Right forelimb (tissue), 1 donor: ENCODE measurements around the gene HTT.

ENCODE experiments used
- DNase-seq: peaks from one replicate; pipeline ENCODE4 v3.0.0-alpha.2; 2018

HTT gene

DNA sequence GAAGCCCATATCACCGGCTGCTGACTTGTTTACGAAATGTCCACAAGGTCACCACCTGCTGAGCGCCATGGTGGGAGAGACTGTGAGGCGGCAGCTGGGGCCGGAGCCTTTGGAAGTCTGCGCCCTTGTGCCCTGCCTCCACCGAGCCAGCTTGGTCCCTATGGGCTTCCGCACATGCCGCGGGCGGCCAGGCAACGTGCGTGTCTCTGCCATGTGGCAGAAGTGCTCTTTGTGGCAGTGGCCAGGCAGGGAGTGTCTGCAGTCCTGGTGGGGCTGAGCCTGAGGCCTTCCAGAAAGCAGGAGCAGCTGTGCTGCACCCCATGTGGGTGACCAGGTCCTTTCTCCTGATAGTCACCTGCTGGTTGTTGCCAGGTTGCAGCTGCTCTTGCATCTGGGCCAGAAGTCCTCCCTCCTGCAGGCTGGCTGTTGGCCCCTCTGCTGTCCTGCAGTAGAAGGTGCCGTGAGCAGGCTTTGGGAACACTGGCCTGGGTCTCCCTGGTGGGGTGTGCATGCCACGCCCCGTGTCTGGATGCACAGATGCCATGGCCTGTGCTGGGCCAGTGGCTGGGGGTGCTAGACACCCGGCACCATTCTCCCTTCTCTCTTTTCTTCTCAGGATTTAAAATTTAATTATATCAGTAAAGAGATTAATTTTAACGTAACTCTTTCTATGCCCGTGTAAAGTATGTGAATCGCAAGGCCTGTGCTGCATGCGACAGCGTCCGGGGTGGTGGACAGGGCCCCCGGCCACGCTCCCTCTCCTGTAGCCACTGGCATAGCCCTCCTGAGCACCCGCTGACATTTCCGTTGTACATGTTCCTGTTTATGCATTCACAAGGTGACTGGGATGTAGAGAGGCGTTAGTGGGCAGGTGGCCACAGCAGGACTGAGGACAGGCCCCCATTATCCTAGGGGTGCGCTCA, 165.8 kb downstream of the HTT start:
- DNase-seq, result no peak

DNA sequence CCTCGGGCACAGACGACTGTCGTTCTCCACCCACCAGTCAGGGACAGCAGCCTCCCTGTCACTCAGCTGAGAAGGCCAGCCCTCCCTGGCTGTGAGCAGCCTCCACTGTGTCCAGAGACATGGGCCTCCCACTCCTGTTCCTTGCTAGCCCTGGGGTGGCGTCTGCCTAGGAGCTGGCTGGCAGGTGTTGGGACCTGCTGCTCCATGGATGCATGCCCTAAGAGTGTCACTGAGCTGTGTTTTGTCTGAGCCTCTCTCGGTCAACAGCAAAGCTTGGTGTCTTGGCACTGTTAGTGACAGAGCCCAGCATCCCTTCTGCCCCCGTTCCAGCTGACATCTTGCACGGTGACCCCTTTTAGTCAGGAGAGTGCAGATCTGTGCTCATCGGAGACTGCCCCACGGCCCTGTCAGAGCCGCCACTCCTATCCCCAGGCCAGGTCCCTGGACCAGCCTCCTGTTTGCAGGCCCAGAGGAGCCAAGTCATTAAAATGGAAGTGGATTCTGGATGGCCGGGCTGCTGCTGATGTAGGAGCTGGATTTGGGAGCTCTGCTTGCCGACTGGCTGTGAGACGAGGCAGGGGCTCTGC, 166.5 kb downstream of the HTT start:
- no peak for DNase-seq

DNA sequence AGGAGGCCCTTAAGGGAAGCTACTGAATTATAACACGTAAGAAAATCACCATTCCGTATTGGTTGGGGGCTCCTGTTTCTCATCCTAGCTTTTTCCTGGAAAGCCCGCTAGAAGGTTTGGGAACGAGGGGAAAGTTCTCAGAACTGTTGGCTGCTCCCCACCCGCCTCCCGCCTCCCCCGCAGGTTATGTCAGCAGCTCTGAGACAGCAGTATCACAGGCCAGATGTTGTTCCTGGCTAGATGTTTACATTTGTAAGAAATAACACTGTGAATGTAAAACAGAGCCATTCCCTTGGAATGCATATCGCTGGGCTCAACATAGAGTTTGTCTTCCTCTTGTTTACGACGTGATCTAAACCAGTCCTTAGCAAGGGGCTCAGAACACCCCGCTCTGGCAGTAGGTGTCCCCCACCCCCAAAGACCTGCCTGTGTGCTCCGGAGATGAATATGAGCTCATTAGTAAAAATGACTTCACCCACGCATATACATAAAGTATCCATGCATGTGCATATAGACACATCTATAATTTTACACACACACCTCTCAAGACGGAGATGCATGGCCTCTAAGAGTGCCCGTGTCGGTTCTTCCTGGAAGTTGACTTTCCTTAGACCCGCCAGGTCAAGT, 167.5 kb downstream of the HTT start:
- peak; percentile 82 for DNase-seq

DNA sequence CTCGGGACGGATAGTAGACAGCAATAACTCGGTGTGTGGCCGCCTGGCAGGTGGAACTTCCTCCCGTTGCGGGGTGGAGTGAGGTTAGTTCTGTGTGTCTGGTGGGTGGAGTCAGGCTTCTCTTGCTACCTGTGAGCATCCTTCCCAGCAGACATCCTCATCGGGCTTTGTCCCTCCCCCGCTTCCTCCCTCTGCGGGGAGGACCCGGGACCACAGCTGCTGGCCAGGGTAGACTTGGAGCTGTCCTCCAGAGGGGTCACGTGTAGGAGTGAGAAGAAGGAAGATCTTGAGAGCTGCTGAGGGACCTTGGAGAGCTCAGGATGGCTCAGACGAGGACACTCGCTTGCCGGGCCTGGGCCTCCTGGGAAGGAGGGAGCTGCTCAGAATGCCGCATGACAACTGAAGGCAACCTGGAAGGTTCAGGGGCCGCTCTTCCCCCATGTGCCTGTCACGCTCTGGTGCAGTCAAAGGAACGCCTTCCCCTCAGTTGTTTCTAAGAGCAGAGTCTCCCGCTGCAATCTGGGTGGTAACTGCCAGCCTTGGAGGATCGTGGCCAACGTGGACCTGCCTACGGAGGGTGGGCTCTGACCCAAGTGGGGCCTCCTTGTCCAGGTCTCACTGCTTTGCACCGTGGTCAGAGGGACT, 168.8 kb downstream of the HTT start:
- no peak for DNase-seq

DNA sequence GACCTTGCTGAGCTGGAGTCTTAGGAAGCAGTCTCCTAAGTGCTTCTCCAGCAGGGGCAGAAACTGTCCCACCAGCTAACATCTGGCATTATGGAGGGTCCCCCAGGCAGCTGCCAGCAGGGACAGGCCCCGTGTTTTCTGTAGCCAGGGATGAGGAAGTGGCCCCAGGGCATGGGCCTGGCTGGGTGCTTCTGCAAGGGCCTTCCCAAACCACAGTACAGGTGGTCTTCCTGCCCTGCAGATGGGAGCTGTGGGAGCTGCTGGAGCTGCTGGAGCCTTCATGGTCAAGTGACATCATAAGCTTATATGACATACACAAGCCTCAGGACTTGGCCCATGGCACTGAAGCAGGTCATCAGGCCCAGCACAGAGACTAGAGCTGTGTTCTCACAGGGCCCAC, 169.5 kb downstream of the HTT start:
- DNase-seq, result no peak

DNA sequence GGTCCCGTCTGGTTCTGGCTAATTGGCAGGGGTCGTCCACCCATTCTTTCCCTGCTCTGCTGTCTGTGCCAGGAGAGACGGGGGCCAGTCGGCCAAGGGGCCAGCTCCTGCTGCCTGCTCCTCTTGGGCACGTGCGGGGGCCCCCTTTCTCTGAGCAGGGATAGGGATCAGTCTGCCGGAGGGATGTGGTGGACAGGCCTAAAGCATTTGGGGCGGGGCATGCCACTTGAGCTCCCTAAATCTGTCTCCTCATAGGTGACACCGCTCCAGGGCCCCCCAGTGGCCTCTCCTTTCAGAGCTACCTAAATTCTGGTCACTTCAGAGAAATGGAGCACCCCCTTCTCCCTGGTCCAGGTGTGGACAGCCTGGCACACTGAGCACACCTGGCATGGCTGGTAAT, 170.3 kb downstream of the HTT start:
- no peak for DNase-seq

DNA sequence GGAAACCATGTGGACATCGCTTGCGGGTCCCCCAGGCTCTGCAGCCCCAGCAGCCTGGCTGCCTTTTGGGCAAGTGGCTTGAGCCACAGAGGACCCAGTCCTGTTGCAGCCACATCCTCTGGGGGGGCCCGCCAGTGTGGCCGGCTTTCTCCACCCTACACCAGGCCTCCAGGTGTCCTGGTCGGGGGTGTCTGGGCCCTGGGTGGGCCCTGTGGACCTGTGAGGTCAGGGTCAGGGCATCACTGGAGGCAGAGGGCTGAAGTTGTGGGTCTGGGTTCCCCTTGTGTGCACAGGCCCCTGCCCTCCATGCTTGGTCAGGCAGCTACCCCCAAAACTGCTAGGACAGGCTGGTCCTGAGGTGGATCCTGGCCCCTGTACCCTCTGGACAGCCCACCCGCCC, 171.2 kb downstream of the HTT start:
- no peak for DNase-seq

DNA sequence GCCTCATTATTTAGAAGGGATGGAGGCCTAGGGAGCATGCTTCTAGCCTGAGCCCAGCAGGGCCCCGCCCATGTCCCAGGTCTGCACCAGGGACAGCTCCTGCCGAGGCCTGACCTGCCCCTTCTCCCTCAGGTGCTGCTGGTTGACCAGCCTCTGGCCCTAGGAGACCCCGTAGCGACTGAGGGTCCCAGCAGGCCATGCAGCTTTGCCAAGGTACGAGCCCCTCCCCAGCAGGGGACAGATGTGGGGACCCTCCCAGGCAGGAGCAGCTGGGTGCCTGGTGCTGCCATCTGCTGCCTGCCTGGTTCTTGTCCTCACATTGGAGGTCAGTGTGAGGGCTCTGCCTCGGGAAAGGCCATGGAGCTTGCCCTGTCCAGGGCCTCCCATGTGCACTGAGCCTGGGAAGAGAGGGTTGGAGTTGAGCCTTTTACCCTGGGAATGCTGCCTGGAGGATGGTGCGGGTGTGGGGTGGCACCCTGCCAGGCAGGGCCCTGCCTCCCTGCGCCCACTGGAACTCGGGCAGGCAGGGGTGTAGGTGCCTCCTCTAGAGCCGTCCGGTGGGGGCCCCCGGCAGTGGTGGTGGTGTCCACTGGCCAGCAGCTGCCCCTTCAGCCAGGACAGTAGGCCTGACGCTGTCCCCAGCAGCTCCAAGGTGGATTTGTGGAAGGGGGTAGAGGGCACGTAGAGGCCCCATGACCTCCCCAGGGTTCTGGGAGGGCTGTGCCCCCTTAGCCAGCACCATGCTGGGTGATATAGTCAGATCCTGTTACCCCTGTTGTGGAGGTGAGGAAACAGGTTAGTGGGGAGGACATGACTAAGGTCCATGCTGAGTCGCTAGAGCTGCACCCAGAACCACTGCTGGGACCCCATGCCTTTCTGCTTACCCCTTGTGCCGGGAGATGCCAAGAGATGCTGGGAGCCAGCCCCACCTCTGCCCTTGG, 172.2 kb downstream of the HTT start:
- no peak for DNase-seq

DNA sequence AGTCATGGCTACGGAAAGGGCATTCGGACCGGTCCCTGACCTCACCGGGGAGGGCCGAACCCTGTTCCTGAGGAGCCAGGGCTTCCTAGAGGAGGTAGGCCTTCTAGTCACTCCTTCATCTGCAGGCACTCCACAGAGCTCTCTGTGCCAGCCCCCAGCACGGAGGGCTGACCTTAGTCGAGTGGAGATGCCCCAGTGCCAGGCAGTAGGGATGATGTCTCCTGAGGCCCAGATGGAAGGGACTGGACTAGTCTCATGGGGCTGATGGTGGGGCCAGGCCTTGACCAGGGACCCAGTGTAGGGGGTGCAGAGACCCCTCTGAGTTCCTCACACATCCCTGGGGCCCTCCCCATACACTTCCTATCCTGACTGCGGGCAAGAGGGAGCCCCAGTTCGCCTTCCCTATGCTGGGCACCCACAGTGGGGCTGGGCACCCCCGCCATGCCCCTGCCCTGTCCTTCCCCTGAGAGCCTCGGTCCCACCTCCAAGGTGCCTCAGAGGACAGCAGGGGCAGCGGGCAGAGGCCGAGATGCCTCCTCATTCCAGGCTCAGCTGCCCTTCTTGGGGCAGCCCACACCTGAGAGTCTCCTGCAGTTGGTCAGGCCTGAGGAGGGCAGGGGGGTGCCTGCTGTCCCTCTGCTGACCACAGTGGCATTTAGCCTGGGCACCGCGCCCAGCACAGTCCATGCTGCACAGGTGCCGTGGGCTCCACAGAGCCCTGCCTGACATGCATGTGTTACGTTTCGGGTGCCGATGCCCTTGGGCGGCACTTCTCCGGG, 173.1 kb downstream of the HTT start:
- no peak for DNase-seq

DNA sequence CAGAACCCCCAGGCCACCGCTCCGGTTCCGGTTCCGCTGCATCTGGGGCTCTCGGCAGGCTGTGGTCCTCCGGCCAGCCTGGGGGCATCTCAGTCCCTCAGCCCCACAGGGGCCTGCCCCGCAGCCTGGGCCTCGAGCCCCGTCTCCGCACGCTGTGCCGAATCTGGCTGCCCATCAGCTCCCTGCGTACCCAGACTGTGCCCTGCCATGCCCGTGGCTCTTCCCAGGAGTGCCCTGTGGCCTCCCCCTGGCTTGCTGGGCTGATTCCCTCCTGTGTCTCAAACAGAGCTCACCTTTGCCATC, 173.6 kb downstream of the HTT start:
- DNase-seq, result no peak

DNA sequence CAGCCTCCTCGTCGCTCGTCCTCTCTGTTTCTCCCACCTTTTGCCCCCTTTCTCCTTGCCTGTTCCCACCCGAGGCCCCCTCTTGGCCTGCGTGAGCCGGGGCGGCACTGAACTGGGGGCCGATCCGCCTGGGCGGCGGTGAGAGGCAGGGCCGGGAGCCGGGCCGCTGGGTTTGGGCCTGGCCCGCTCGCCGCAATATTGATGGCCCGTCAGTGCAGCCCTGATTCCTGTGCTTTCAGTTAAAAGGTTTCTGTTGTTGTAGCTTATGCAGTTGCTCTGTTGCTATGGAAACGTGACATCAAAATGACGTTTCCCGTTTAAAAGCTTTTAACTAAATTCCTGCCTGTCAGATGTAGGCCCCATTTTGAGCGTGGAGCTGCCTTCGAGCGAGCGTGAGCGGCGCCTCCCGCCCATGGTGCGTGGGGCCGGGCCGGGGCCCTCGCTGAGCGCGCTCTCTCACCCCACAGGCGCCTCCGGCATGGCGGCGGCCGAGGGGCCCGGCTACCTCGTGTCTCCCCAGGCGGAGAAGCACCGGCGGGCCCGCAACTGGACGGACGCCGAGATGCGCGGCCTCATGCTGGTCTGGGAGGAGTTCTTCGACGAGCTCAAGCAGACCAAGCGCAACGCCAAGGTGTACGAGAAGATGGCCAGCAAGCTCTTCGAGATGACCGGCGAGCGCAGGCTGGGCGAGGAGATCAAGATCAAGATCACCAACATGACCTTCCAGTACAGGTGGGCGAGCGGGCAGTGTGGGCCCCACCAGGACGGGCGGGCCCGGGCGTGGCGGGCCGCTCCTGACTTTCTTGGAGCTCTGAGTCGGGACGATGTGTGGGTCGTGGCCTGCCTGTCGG, 174.6 kb downstream of the HTT start, which contains the start of gene MSANTD1:
TSS of gene MSANTD1 (plus strand) at position 349 of the 851 bp plus-strand sequence. CDS start at position 413, 64 bp downstream.
- no peak for DNase-seq

DNA sequence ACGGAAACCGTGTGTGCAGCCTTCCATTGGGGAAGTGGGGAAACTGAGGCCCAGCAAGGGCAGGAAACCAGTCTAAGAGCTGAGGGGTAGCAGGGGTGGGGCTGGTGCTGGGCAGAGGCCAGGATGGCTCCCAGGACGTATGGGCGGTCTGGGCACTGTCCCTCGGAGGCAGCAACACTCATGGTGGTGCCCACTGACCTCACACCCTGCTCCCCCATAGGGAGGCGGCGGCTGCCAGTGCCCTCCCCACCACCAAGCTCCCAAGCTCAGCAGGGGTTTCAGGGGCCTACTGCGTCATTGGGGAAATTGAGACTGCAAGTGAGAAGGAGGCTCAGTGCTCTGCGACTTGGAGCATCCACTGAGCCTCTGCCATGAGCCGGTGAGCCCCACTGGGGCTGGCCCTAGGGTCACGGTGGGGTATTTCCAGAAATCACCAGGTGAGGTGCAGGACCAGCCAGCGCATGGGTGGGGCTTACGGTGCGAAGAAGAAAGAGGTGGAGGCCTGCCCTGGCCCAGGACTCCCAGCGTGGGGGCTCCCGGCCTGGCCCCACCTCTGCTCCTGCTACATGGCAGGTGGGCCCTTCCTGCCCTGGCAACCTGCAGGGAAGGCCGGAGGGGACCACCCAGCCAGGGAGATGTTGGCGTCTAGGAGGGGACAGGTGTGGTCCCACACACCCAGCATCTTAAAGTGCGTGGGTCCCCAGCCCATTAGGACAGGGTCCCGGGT, 175.4 kb downstream of the HTT start:
- DNase-seq, result no peak

DNA sequence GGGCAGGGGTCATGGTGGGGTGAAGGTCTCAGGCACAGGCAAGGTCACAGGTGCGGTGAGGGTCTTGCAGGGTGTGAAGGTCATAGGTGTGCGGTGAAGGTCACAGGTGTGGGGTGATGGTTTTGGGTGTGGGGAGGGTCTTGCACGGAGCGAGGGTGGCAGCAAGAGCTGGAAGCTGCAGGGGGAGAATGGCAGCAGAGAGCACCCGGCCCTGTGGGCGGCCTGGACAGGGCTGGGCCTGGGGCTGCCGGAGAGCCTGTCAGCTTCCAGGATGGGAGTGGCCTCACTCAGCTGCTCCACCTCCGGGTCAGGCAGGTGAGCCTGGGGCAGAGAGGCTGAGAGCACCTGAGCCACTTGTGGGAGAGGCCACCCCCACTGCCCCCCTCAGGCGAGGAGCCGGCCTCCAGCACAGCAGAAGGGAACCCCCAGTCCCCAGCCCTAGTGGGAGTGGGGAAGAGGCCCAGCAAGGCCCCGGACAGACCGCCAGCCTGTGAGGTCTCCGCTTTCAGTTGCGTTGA, 176.0 kb downstream of the HTT start:
- peak; percentile 38 for DNase-seq

DNA sequence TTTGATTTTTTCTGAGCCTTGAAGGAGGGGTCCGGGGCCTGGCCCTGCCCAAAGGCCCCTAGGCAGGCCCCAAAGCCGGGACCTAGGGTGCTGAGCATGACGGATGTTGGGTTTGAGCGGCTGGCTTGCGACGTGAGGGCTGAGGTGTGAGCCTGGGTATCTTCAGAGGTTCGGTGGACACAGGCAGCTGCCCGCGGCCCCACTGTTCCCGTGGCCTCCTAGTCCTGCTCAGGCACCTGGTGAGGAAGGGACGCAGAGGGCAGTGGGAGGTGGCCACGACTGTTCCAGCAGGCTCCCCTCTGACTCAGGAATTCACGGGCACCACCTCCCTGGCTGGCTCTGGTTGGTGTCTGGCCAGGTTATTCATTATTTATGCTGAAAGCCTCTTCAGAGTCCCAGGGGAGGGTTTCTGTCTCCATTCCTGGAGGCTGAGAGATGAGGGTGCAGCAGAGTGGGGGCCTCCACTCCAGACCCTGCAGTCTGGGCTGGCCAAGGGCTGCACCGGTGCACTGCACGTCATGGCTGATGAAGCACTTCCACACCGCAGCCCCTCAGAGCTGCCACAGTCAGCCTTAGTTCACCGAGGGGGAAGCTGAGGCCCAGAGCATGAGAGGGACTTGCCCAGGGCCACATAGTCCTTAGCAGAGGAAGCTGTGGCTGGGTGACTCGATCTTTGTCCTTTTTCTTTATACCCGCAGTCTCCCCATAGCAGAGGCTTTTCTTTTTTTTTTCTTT, 176.6 kb downstream of the HTT start:
- DNase-seq, result peak; percentile 40

DNA sequence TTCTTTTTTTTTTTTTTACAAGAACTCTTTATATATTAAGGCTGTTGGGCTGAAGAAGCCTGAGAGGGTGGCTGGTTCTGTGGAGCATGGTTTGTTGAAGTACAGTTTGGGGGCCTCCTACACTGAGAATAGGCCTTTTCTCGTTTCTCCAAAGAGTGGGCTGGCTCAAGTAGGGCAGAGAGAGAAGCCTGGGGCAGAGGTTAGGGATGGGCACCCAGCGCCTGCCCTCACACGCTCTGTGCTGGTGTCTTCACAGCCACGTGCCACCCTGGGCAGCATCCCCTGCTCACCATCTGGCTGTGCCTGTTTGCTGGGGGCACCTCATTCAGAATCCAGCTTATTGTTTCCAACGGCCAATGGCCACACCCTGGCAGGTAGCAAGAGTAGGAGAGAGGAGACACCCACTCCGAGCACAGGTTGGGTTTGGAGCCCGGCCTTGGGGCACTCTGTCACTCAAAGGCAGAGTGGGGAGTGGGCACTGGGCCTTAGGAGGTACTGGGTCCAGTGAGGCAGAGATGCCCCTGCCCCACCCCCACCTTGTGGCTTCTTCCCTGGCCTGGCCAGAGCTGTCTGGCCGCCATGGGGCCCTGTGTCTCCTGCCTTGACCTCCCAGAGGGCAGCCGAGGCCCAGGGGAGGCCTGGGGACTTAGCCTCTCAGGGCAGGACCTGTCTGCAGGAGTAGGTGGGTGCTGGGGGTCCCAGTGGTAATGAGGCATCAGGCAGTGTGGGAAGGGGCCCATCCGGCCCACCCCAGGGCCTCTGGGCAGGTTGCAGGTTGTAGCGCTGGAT, 177.4 kb downstream of the HTT start:
- no peak for DNase-seq

DNA sequence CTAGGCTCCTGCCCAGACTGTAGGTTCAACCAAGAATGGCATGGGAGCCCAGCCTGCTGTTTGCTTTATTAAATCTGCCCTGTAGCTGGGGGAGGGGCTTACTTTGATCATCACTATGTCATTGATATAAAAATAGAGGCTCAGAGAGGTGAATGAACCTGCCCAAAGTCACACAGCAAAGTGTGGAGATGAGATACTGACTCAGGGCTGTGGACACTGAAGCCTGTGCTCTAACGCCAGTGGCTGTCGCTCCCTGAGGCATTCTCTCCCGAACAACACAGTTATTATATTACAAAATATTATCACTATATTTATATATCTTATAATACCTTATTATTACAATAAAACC, 178.0 kb downstream of the HTT start:
- DNase-seq, result peak; percentile 2

DNA sequence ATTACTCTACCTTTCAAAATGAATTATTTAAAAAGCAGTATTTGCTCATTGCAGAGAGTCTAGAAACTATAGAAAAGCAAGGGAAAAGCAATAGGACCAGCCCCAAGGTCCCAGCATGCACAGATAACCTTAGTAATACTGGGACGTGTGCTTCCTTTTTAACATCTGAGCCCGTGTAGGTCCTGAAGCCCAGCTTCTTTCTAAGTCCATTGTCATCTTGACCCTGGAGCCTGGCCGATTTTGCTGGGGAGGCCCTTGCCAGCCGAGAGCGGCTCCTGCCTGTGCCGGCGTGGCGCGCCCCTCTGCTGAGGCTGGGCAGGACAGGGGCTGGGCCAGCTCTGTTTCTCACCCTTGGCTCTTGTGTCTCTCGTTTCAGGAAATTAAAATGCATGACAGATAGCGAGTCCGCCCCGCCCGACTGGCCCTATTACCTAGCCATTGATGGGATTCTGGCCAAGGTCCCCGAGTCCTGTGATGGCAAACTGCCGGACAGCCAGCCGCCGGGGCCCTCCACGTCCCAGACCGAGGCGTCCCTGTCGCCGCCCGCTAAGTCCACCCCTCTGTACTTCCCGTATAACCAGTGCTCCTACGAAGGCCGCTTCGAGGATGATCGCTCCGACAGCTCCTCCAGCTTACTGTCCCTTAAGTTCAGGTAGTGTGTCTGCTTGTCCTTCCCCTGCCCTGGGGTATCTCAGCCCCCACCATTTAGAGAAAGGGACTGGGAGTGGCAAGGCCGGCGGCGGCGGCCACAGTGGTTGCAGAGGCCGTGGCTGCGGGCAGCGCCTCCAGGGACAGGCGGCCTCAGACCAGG, 178.6 kb downstream of the HTT start:
- DNase-seq, result peak; percentile 35
